Measurements from ENCODE around the gene ABO.

GRCh38 chr9:133303266-133304157 lies 28.5 kb upstream of the ABO start:
- no peak for TF ChIP-seq CTCF (IDR thresholded peaks at IDR 0.05)
- no peak for TF ChIP-seq EP300 (IDR thresholded peaks at IDR 0.05)
- TF ChIP-seq POLR2AphosphoS5 (IDR thresholded peaks at IDR 0.05) = no peak

Measured in suprapubic skin (tissue), 4 donors.